ENCODE results near the gene PIAS4. TPM values are rescaled to one million over a fixed set of nuclear protein-coding genes. Genes with fewer than 3 reads are reported as not detected.

PIAS4 gene
- total RNA-seq, 1 donor from 2014 or later, result 39.8 TPM

DNA sequence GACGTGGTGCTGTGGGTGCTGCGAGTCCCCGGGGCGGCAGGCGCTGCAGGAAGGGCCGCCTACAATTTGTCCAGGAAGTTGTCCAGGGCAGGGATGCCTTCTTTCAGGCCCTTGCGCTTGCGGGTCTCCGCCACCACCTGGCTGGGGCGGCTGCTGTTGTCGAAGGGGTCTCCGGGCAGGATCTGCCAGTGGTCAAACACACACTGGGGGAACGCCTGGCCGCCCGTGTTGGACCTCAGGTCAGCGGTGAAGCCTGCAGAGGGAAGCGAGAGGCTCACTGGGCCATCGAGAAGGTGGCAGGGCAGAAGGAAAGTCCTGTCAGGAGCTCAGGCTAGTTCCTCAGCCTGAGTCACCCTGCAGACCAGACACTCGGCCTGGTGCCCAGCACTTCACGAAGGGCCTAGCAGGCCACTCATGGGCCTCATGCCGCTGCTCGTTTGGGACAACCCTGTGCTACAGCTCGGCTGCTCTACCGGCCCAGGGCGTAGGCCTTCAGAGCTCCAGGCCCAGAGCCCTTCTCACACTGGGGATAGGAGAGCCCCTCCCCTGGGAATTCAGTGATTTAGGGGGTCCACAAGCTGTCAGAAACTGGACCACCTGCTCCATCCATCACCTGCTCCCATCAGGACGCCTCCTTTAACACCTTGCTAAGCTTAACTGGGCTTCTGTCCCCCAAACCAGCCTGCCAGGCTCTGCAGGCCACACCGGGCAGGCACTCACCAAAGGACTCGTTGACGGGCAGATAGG lies 30.9 kb upstream of the PIAS4 start:
- TF ChIP-seq, protein P1, sequence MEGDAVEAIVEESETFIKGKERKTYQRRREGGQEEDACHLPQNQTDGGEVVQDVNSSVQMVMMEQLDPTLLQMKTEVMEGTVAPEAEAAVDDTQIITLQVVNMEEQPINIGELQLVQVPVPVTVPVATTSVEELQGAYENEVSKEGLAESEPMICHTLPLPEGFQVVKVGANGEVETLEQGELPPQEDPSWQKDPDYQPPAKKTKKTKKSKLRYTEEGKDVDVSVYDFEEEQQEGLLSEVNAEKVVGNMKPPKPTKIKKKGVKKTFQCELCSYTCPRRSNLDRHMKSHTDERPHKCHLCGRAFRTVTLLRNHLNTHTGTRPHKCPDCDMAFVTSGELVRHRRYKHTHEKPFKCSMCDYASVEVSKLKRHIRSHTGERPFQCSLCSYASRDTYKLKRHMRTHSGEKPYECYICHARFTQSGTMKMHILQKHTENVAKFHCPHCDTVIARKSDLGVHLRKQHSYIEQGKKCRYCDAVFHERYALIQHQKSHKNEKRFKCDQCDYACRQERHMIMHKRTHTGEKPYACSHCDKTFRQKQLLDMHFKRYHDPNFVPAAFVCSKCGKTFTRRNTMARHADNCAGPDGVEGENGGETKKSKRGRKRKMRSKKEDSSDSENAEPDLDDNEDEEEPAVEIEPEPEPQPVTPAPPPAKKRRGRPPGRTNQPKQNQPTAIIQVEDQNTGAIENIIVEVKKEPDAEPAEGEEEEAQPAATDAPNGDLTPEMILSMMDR (conservative IDR thresholded peaks at IDR 0.05), result no peak
- no peak overlapping the region for H3K4me3 Mint-ChIP-seq
- no peak for DNase-seq (ENCODE audit: extremely low spot score, unreplicated experiment)
- peaks cover 13% of the 10 kb centered on the region for H3K36me3 Mint-ChIP-seq
- no peaks in the 10 kb centered on the region for H3K9me3 Mint-ChIP-seq
- H3K4me1 Mint-ChIP-seq (ENCODE audit: unreplicated experiment), result peaks cover 4% of the 10 kb centered on the region
- no peaks in the 10 kb centered on the region for H3K27me3 Mint-ChIP-seq
- peak overlapping the region; percentile 70 for H3K27ac Mint-ChIP-seq

DNA sequence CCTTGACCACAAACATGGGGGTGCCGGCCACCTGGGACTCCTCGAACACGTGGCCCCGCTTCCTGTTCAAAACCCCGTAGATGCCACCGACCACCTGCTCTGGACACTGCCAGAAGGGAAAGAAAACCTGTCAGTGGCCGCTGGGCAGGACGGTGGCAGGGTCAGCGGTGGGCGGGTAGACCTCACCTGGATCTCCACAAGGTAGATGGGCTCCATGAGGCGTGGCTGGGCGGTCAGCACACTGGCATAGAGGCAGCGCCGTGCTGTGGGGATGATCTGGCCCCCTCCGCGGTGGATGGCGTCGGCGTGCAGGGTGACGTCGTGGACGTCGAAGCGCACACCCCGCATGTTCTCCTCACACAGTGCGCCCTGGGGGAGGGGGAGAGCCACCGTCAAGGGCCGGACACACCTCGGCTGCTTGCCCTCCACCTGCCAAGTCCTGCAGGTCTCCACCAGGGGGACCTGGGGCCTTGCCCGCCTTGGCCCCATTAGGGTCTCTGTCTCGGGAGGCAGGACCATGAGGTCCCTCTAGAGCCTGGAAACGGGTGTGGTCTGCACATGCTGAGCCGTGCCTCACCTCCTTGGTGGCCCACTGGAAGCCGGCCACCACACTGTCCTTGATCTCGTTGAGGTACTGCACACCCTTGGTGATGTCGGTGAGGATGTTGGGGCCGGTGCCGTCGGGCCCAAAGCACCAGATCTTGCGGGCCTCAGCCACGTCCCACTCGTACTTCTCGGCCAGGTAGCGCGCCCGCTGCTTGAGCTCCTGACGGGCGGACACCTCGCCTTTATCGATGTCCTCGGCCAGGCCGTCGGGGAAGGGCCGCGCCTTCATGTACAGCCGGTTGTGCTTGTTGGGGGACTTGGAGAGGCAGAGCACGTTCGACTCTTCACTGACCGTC lies 30.0 kb upstream of the PIAS4 start:
- no peaks in the 10 kb centered on the region for H3K9me3 Mint-ChIP-seq
- DNase-seq (ENCODE audit: extremely low spot score, unreplicated experiment), result no peak
- TF ChIP-seq, protein P1 (conservative IDR thresholded peaks at IDR 0.05), result peak; percentile 44
- no peaks in the 10 kb centered on the region for H3K27me3 Mint-ChIP-seq
- peaks cover 4% of the 10 kb centered on the region for H3K4me1 Mint-ChIP-seq (ENCODE audit: unreplicated experiment)
- no peak overlapping the region for H3K4me3 Mint-ChIP-seq
- H3K27ac Mint-ChIP-seq, result peak overlapping the region; percentile 66
- peaks cover 13% of the 10 kb centered on the region for H3K36me3 Mint-ChIP-seq

DNA sequence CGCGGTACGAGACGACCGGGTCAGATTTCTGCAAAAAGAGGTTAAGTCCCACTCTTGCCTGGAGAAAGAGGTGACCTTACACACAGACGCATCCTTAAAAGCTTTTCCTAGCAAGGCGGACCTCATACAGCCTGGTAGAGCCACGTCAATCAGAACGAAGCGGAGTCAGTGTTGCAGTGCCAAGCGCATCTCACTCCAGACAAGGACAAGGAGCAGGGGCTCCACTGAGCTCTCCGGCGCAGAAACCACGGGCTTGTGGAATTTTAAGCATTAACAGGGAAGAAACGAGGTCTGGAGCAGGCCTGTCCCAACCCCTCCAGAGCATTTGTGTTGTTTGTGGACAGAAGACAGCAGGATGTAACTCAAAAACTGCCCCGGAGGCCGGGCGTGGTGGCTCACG lies 29.4 kb upstream of the PIAS4 start:
- Mint-ChIP-seq H3K4me1 (ENCODE audit: unreplicated experiment) (peaks cover 10% of the 10 kb centered on the region), H3K27ac (peak overlapping the region; percentile 66), H3K36me3 (peaks cover 18% of the 10 kb centered on the region), H3K9me3 (no peaks in the 10 kb centered on the region), H3K4me3 (no peak overlapping the region), H3K27me3 (no peaks in the 10 kb centered on the region)
- TF ChIP-seq, protein P1 (conservative IDR thresholded peaks at IDR 0.05), result no peak
- DNase-seq (ENCODE audit: extremely low spot score, unreplicated experiment), result no peak

DNA sequence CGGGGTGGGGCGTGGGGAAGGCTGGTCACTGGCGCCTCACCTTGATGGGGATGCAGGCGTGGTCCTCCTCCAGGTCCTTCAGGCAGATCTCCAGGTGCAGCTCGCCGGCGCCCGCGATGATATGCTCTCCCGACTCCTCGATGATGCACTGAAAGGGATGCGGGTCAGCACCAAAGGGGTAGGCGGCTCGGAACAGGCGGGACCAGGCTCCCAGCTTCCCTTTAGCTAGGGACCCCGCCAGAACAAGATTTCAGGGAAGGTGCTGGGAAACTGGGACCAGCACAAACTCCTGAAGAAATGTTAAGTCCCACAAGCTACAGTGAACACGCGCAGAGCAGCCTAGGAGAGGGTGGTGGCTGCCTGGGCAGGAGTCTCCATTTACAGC lies 28.3 kb upstream of the PIAS4 start:
- Mint-ChIP-seq H3K27ac (peak overlapping the region; percentile 73), H3K27me3 (no peaks in the 10 kb centered on the region), H3K9me3 (no peaks in the 10 kb centered on the region), H3K4me1 (ENCODE audit: unreplicated experiment) (peaks cover 21% of the 10 kb centered on the region), H3K36me3 (peaks cover 28% of the 10 kb centered on the region), H3K4me3 (no peak overlapping the region)
- no peak for DNase-seq (ENCODE audit: extremely low spot score, unreplicated experiment)
- TF ChIP-seq, protein P1 (conservative IDR thresholded peaks at IDR 0.05), result no peak

DNA sequence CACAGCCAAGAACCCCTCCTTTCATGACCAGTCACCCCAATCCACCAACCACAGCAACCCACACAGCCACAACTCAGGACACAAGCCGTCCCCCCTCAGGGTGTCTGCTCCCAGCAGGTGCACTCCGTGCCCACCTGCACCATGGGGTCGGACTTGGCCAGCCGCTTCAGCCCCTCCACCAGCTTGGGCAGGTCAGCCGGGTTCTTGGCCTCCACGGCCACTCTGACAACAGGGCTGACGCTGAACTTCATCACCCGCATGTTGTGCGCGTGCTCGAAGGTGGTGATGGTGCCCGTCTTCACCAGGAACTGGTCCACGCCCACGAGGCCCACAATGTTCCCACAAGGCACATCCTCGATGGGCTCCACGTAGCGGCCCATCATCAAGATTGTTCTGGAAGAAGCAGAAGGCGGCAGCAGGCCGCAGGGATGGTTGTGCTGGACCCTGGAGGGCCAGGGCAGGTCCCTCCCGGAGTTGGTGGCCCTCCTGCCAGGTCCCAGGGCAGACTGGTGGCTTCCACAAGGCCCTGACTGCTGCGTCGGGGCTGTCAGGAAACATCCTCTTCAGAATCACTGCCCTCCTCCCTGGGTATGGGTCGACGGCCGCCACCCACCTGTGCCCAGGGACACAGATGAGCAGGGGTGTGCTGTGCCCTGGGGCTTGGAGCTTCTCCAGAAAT lies 27.7 kb upstream of the PIAS4 start:
- TF ChIP-seq, protein P1 (conservative IDR thresholded peaks at IDR 0.05), result no peak
- no peak overlapping the region for H3K4me3 Mint-ChIP-seq

More for the DNA sequence above, 27.7 kb upstream of the PIAS4 start:
- Mint-ChIP-seq H3K27me3 (peaks cover 2% of the 10 kb centered on the region), H3K4me1 (ENCODE audit: unreplicated experiment) (peaks cover 21% of the 10 kb centered on the region), H3K27ac (peak overlapping the region; percentile 73), H3K9me3 (no peaks in the 10 kb centered on the region), H3K36me3 (peaks cover 34% of the 10 kb centered on the region)
- DNase-seq (ENCODE audit: extremely low spot score, unreplicated experiment), result no peak
